VCaP (cell line): ENCODE data around the gene RNU6-8.

ENCODE experiments used
- H3K27ac ChIP-seq: fragments of 450-650 bp; 2 replicates; pipeline ENCODE4 v1.5.1; 2017
- TF ChIP-seq, protein P1 (sequence below): fragments of 450-650 bp; conservative IDR thresholded peaks from 2 replicates; pipeline ENCODE4 v1.5.1; 2017; ENCODE audit warnings: mild to moderate bottlenecking, moderate library complexity

RNU6-8 gene

DNA sequence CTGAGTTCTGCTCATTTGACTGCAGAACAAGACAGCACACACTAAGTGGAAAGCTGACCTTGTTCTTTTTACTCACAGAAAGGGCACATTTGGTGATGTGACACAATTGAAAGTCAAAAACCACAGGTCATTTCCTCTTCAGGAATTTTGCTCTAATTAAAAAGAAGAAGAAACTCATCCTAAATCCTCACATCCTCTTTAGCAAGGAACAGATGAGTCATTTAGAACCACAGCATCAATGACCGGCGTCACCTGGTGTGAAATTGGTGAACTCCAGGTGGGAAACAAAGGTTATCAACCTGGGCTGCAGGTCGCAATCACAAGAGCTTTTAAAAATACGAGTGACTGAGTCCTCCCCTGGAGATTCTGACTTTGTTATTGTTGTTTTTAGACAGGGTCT is 2.9 kb upstream of the RNU6-8 start:
- no peak overlapping the region for H3K27ac ChIP-seq
- TF ChIP-seq, protein P1, sequence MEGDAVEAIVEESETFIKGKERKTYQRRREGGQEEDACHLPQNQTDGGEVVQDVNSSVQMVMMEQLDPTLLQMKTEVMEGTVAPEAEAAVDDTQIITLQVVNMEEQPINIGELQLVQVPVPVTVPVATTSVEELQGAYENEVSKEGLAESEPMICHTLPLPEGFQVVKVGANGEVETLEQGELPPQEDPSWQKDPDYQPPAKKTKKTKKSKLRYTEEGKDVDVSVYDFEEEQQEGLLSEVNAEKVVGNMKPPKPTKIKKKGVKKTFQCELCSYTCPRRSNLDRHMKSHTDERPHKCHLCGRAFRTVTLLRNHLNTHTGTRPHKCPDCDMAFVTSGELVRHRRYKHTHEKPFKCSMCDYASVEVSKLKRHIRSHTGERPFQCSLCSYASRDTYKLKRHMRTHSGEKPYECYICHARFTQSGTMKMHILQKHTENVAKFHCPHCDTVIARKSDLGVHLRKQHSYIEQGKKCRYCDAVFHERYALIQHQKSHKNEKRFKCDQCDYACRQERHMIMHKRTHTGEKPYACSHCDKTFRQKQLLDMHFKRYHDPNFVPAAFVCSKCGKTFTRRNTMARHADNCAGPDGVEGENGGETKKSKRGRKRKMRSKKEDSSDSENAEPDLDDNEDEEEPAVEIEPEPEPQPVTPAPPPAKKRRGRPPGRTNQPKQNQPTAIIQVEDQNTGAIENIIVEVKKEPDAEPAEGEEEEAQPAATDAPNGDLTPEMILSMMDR, result no peak

DNA sequence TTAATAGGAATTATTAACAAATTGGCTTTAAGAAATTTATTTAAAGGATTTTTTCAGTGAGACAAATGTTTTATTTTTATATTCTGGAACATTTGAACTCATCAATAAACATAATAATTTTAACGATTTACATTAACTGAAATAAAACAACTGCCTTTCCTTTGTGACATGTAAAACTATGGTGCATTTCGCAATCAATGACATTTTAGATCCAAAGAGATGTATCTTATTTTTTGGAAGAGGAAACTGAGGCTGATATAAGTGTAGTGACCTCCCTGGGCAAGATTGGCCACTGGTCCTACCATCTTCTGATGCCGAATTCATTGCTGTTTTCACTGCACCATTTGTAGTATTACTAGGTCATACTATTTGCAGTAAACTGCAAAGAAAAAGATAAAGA is 2.5 kb upstream of the RNU6-8 start:
- H3K27ac ChIP-seq, result no peak overlapping the region
- TF ChIP-seq, protein P1, result no peak

DNA sequence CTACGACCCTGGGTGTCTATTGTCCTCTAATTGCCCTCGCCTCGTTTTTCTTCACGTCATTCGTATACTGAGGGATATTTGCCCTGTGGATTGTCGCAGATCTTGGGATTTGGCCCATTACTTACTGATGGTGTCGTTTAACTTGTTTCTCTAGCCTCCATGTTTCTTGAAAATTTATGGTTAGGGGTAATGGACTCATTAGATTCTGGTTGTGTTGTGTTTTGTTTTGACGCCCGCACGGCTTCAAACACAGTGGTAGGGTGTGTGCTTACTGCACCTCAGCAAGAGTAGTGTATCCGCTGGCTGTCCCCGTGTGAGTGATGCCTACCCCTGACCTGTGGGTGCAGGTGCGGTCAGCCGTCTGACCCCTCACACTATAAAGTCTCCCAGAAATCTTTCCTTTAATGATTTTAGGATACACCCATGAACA is 874 bp upstream of the RNU6-8 start:
- TF ChIP-seq, protein P1, result no peak
- peak overlapping the region; percentile 95 for H3K27ac ChIP-seq

DNA sequence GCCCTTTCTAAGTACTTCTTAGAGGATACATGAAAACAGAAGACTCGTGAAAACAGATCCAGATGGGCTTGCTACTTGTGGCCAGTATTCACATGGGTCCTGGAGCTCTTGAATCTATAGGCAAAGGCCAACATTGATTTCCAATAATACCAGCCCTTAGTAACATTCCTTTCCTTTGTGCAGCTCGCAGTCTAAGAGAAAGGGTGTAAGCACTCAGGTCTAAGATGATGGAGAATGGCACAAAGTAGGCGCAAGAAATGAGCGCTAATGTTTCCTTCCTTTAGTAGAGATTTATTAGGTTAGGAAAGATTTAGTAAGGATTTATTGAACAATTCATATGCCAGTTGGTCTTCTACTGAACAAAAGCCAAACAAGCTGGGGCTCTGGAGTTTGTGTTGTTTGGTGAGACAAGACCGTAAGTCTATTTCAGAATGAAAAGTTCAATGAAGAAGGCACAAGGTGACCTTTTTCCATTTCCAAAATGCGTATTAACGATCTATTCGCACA is 525 bp downstream of the RNU6-8 start:
- H3K27ac ChIP-seq, result peak overlapping the region; percentile 95
- TF ChIP-seq, protein P1, result no peak

DNA sequence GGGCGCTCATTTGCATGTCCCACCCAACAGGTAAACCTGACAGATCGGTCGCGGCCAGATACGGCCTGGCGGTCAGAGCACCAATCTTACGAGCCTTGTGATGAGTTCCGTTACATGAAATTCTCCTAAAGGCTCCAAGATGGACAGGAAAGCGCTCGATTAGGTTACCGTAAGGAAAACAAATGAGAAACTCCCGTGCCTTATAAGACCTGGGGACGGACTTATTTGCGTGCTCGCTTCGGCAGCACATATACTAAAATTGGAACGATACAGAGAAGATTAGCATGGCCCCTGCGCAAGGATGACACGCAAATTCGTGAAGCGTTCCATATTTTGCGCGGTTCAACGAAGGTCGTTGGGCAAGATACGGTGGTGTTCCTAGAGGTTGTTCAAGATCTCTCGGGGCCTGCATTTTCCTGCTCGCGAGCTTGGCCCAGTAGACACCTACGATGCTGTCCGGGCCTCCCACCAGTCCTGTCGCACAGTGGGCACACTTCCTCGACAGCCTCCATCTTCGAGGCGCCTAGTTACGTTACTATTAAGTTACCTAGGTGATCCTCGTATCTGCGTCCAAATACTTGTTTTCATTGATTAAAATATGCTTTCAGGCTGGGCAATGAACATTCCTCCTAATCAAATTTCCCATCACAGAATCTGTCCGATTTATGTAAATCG is 1.1 kb downstream of the RNU6-8 start, which contains the start of gene RNU6-7:
TSS of gene RNU6-7 (plus strand) at position 230 of the 675 bp plus-strand sequence.
- TF ChIP-seq, protein P1, result no peak

DNA sequence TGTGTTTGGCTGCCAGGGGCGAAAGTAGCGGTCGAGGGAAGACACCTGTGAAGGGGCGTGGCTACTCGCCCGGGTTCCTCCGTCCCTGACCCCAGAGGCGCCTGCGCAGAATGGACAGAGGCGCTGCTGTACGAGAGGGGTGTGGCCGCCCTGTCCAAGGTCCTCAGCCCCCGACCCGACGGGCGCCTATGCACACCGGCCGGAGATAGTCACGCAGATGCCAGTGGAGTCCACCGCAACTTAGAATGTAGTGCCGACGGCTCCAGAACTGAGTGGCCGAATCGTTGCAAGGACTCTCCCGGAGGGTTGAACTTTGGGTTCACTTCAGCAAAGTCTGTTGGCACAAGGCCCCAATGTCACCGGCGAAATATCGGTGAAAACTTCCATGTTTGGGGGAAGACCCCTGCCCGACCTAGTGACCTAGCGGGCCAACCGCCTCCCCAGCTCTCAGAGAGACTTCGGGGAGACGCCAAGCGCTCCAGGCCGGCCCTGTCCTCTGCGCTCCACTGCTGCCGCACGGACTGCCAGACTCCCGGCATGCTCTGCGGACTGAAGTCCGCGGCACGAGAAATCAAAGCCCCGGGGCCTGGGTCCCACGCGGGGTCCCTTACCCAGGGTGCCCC is 1.8 kb downstream of the RNU6-8 start:
- TF ChIP-seq, protein P1, result no peak
- peak overlapping the region; percentile 95 for H3K27ac ChIP-seq

More for the DNA sequence above, 1.1 kb downstream of the RNU6-8 start, which contains the start of gene RNU6-7:
- H3K27ac ChIP-seq, result peak within 1 kb of the TSS; percentile 95

DNA sequence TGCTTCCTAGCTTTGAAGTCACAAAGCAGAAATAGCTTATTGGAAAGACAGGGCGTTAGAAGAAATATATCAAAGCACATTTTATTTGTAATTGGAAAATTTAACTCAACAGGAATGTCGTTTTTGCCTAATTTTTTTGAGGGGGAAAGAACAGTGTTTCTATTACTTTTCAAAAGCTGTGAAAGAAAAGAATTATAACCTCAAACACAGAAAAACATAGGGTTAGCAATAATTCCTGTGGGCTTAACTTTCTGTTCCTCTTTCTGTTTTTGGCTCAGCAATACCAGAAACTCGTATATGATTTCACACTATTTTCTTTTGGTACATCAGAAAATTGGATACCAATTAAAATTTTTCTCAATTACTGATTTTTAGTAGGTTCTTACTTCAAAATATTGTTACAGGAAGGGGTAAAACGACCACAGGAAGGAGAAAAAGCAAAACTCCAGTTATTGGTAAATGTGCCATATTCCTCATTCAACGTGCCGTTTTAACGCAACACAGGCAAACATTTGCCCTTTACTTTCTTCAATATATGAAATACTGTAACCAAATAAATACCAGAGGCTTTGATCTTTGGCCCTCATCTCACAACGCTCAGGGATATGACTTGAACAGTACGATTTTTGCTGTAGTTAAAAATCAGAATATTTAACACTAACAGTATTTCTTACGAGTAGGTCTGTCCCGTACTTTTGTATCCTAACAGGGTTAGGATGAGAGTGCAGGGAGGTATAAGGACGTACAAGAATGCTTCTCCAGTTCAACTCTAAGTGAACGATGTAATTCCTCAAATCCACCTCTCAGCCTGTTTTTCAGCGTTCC is 2.5 kb downstream of the RNU6-8 start:
- TF ChIP-seq, protein P1, result no peak
- peak overlapping the region; percentile 95 for H3K27ac ChIP-seq
